Measurements from ENCODE around the gene SNX3.
A peak's percentile ranks its signal among the peaks of the same experiment; 100 is the strongest.

SNX3 gene

DNA sequence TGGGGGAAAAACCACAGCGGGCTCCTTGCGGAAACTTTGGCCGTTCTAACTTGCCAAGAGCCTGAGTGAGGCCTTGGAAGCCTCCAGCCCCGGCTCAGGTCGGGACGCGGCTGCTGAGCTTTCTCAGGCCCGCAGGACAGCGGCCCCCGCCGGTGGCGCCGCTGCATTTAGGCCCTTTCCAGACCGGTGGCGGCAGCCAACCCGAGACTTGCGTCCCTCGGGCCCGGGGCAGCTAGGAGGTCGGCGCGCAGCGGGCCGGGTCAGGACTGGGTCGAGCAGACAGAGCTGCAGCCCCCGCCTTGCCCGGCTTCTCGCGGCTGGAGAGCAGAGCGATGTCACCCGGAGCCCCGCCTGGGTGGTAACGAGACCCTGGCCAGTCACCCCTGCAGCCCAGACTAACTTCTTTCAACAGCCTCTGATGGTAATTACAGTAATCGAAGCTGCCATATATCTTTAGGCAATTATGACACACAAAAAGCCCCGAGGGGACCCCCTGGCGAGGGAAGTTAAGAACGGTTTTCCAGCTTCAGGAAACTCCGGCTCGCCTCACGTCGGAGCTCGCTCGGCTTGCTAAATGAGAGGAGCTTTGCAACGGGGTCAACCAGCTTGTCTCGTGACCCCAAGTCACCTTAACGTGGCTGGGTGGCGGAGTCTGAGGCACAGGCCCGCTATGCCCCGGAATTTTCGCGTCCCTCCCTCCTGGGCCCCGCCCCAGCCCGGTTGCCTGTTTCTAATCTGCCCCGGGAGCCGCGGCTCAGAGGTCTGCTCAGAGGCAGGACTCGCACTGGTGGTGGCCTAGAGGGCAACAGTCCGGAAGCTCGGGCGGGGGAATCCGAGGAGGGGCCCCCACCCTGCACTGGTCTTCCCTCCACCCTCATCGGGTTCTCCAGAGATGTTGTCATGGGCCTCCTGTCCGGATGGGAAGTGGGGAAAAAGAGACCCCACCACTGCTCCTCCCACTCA, 92.1 kb downstream of the SNX3 start:
- DNase-seq: no peak

DNA sequence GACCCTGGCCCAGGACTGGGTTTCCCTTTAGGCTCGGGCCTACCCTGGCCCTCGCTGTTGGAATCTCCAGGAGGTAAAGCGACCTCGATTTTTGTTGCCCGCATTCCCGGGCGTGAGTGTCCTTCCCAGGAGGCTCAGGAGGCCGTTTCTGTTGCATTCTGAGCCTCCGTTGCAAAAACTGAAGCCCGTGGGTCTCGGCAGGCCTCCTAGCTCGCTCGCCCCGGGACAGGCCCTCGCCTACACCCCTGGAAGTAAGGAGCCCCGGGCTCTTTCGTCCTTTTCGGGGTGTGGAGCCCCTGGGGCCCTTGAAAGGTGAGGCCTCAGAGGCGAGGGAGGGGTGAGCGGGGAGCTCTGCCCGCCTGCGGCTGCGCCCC, 92.8 kb downstream of the SNX3 start:
- DNase-seq: no peak

DNA sequence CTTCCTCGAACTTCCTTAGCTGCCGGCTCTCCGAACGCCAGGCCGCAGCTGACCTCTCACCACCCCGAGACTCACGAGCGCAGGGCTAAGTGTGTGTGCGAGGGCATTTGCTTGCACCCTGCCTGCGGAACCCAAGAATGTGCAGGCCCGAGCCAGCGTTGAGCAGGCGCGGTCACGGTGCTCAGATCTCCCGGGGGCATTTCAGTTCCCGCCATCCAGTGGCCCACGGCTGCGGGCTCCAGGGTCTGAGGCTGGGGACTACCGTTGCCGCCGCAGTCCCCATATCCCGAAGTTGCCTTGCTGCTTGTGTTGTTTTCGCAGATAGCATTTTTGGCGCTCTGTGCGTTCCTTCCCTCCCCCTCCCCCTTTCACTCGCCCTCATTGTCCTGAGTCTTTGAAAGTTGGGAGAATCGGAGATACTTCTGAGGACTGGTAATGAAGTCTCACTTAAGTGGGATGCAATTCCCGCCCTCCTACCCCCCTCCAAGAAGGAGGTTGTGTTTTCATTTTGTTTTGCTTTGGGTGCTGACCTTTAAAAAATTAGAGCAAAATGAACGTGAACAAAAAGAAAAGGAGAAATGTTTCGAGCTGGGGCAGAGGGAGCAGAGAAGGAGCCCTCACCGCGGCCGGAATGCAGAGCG, 93.3 kb downstream of the SNX3 start:
- DNase-seq: no peak

DNA sequence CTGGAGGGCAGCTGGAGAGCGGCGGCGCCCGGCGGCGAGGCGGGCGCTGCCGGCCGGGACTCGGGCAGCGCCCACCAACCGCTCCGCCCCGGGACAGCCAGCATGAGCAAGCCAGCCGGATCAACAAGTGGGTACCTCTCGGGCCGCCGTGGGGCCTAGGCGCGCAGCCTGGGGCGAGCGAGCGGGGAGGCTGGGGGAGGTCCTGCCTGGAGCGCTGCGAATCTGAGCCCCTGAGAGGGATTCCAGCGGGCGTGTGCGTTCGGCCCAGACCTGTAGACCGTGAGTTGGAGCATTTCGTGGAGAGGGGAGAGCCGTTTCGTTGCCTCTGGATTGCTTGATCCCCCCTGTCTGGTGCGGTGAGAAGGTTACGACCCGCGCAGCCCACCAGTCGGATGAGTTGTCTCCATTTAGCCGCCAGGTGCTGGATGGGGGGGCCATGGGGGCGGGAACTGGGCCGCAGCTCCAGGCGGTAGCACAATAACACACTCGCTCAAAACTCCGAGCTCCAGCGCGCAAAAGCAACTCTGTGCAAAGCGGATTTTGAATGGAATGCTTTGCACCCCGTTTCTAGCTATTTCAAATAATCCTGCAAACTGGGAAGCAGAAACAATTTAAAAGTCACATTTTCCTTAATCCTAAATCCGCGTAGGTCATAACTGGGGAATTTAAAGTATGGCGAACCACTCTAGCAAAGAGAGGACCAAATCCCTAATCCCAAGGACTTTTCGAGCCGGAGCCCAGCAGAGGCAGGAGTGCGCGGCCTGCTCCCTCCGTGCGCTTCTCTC, 94.0 kb downstream of the SNX3 start:
- no peak for DNase-seq

DNA sequence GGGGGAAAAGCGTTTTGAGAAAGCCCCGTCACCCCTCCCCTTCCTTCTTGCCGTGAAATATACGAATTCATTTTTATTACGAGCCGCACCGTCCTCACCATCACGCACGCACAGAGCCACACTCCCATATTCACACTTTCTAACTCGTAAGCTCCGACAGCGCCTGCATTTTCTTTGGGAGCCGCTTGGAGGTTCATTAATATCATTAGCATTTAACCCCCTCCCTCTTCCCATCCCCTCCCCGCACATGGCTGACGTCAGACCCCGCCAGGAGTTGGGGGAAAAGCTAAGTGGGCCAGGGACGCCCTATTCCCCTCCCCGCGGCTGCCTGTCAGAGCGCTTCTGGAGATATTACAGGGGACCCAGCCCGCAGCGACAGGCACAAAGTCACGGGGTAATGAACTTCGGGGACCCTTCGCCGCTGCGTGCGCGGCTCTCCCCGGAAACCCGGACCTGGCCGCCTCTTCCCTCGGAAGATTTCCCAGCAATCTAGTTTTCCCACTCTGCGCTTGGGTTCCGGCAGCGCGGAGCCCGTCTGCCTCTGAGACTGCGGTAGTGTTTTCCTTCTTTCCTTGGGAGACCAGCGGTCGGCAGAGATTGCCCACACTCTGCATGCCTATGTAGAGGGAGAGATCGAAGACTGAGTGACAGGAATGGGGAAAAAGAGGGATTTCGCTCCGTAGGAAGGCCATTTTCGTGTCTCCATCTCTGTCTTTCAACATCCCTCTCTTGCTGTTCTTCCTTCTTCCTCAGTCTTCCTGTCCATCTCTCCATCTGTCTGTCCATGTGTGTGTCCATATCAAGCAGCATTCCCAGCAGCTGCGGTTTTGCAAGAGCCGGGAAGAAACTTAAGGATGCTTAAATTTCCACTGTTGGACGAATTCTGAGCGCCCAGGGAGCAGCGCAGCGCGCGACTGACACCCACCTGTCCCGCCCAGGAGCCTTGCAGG, 94.9 kb downstream of the SNX3 start, which contains the start of gene NR2E1:
Gene NR2E1, plus strand, starts transcription at position 309 of the 950 bp plus-strand sequence. CDS start 744 bp downstream, outside the sequence.
- DNase-seq: peak; percentile 76

DNA sequence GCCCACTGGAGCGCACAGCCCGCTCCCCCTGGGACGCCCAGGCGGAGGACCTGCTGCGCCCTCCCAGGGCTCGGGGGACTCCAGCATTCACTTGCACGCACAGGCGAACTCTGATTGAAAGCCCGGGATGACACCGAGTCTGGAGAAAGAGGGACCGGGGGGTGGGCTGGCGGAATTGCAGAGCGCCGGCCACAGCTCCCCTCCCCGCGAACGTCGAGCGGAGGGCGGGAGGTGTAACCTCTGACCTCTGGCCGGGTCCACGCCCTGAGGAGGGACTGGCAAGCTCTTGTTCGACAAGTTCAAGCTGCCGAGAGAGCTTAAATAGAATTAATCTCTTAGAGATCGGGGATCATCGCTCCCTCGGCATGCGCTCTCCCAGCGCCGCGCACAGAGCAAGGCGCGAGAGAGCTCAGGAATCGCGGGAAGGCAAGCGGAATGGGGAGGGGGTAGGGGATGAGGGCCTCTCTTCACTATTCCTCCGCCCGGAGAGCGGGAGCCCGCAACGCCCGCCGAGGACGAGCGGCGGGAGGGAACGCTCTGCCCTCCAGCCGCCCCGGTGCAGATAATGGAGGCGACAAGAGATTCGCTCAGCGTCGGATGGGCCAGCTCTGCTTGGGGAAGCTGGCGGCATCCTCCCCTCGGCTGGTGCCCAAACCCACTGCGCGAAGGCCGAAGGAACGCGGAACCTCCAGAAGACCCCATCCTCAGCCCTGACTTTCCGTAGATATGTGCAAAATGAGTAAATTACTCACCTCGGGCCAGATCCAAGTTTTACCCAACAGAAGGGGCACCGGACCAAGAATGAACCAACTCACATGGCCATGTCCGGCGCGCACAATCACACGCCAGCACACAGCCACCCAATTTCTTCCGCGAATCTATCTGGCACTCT, 95.8 kb downstream of the SNX3 start:
- DNase-seq: no peak

DNA sequence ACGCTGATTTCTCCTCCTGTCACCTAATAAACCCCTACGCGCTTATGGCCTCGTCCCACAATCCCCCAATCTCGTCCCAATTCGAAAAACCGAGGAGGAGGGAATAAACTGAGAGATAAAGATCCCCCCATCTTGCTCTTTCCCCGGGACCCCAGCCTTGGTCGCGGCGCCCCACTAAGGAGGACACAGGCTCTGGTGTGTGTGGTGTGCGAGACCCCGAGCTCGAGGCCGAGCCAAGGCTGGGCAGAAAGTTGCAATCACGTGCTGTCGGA, 96.4 kb downstream of the SNX3 start:
- DNase-seq: no peak

DNA sequence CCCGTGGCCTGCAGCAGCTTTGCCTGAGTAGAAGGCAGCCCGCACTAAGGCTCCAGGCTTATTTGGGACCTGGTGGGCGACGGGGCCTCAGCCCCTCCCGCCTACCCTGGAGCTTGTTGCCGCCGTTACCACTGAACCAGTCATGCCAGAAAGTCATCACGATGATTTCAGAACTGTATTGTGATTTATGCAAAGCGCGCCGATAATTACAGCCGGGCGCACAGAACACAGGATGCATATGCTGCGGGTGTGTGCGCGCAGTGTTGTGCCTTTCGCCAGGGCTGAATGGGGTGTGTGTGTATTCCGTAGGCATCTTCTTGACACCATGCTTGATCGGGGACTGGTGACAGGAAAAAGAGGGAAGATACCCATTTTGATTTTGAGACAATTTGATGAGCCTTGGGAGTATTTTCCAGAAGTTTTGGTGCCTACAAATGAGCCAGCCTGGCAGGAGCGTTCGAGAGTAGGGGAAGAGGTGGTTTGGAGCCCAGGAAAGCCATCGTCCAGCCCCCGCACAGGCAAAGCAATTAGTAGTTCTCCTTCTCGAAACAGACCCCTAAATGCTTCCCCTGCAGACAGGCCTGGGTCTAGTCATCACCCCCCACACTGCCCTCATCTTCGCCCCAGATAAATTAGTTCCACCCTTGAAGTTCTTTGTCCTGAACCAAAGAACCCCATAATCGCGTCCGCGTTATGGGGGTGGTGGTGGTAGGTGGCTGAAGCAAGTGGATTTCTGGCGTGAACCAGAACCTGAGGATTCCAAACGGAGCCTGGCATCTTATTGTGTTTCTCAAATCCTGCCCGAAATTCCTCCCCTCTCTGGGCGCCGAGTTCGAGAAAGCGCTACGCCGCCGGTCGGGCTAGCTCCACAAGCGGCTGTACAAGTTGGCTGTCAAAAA, 96.9 kb downstream of the SNX3 start:
- no peak for DNase-seq

DNA sequence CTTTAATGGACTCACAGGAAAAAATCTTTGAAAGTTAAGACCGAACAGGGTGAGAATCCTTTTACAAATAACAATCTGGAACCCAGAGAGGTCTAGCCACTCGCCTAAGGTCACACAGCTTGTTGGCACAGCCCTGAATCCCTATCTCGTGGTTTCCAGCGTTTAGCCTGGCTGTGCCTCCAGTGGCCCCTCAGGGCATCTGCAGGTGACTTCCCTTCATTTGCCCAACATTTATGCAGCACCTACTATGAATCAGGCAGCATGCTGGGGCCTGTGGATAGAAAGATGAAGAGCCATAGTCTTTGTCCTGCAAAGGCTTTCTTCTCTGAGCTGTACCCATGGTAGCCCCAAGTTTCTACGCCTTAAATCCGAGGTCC, 97.6 kb downstream of the SNX3 start:
- DNase-seq: no peak

DNA sequence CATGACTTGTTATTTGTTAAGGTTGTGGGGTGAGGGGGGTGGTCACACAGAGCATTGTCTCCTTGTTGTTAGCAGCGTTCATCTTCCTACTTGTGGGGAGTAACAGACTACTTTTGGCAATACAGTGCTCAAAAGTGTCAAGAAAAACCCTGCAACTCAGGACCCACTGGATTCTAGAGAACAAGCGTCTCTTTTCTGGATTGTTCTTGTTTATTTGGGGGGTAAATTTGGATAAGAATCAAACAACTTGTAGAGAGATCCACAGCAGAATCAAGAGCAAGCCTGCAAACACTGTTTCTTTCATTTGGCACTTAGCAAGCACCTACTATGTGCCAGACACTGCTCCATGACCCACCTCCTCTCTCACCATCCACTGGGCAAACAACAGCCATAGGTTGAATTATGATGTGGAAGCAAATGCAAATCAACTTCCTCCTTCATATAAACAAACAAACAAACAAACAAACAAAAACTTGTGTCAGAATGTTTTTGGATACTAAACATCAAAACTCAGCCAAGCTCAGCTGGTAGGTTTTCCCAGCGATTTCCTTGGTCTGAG, 99.0 kb downstream of the SNX3 start:
- DNase-seq: no peak
